Astrocyte (in vitro differentiated cells and primary cell): Measurements from ENCODE around the gene ZFYVE1.

Experiments
- EZH2 ChIP-seq: IDR thresholded peaks from 2 replicates; pipeline ENCODE4 v1.6.1; 2012; ENCODE audit warnings: mild to moderate bottlenecking, low read length, inconsistent platforms; ENCODE audit not compliant: insufficient read depth
- TF ChIP-seq, protein P1 (sequence below): IDR thresholded peaks from 2 replicates; pipeline ENCODE4 v1.5.1; 2011; ENCODE audit warnings: low read depth, mild to moderate bottlenecking, inconsistent platforms, low read length, moderate library complexity; ENCODE audit not compliant: insufficient read depth

DNA sequence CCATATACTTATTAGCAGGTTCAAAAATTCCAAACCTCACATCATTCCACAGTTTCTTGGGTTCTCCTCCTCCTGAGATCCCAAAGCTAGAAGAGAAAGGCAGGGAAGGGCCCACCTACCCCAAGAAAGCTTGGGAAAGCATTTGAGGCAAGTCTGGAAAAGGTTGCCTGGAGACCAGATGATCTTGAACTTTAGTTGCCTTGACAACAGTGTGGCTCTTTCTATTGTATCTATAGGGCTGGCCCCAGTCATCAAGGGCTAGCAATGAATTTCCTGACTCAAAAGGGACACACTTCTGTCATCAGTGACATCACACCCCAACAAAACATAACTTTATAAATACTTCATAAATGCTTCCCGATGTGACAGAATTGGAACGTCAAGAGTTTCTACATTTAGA, 40.0 kb downstream of the ZFYVE1 start:
- TF ChIP-seq, protein P1, sequence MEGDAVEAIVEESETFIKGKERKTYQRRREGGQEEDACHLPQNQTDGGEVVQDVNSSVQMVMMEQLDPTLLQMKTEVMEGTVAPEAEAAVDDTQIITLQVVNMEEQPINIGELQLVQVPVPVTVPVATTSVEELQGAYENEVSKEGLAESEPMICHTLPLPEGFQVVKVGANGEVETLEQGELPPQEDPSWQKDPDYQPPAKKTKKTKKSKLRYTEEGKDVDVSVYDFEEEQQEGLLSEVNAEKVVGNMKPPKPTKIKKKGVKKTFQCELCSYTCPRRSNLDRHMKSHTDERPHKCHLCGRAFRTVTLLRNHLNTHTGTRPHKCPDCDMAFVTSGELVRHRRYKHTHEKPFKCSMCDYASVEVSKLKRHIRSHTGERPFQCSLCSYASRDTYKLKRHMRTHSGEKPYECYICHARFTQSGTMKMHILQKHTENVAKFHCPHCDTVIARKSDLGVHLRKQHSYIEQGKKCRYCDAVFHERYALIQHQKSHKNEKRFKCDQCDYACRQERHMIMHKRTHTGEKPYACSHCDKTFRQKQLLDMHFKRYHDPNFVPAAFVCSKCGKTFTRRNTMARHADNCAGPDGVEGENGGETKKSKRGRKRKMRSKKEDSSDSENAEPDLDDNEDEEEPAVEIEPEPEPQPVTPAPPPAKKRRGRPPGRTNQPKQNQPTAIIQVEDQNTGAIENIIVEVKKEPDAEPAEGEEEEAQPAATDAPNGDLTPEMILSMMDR: no peak
- TF ChIP-seq EZH2: no peak
